Amygdala (tissue), 56 donors: Measurements from ENCODE around the gene AKR1C8.
"Not testable (repeated sequence)": the region's sequence is repeated elsewhere in the genome, so short reads cannot be mapped to it uniquely, and the experiment has no call there.

ENCODE experiments used
- DNase-seq, 56 donors: peaks; one replicate each; lab custom pipeline; 2025; lab: John Stamatoyannopoulos, UW

Gene AKR1C8

GRCh38 chr10:5175581-5175980 lies 9.4 kb downstream of the AKR1C8 start:
- DNase-seq = not testable (repeated sequence)

- DNase-seq = no peak
Observed at GRCh38 chr10:5168897-5169420, 16.0 kb downstream of the AKR1C8 start.

GRCh38 chr10:5165738-5166137 lies 19.2 kb downstream of the AKR1C8 start:
- no peak for DNase-seq

GRCh38 chr10:5163487-5163886 lies 21.5 kb downstream of the AKR1C8 start:
- no peak for DNase-seq

GRCh38 chr10:5159126-5159525 lies 25.8 kb downstream of the AKR1C8 start:
- no peak for DNase-seq

GRCh38 chr10:5157501-5157900 lies 27.4 kb downstream of the AKR1C8 start:
- DNase-seq = no peak

GRCh38 chr10:5155951-5156350 lies 29.0 kb downstream of the AKR1C8 start:
- DNase-seq = no peak

- no peak for DNase-seq
Observed at GRCh38 chr10:5151076-5151475, 33.9 kb downstream of the AKR1C8 start.

GRCh38 chr10:5148678-5149032 lies 36.3 kb downstream of the AKR1C8 start:
- no peak for DNase-seq

- DNase-seq = no peak
Observed at GRCh38 chr10:5147981-5148677, 36.8 kb downstream of the AKR1C8 start.

GRCh38 chr10:5147255-5147980 lies 37.5 kb downstream of the AKR1C8 start:
- no peak for DNase-seq

GRCh38 chr10:5146920-5147254 lies 38.1 kb downstream of the AKR1C8 start:
- no peak for DNase-seq

GRCh38 chr10:5143137-5143536 lies 41.8 kb downstream of the AKR1C8 start:
- DNase-seq = no peak

- no peak for DNase-seq
Observed at GRCh38 chr10:5142199-5142598, 42.8 kb downstream of the AKR1C8 start.

GRCh38 chr10:5137699-5138098 lies 47.3 kb downstream of the AKR1C8 start:
- DNase-seq = not testable (repeated sequence)

- no peak for DNase-seq
Observed at GRCh38 chr10:5136468-5137087, 48.4 kb downstream of the AKR1C8 start.

GRCh38 chr10:5135581-5135980 lies 49.4 kb downstream of the AKR1C8 start:
- no peak for DNase-seq

- DNase-seq = no peak
Observed at GRCh38 chr10:5125315-5126044, 59.5 kb downstream of the AKR1C8 start.

GRCh38 chr10:5123886-5124285 lies 61.1 kb downstream of the AKR1C8 start:
- DNase-seq = no peak

GRCh38 chr10:5119997-5120396 lies 65.0 kb downstream of the AKR1C8 start:
- not testable (repeated sequence) for DNase-seq

GRCh38 chr10:5117026-5117425 lies 67.9 kb downstream of the AKR1C8 start:
- DNase-seq = no peak
